CD14-positive monocyte (primary cell): Measurements from ENCODE around the gene ACD. TPM values are rescaled to one million over a fixed set of nuclear protein-coding genes. Genes with fewer than 3 reads are reported as not detected.

Experiments
- DNase-seq, 3 donors: peaks; one replicate each; pipeline ENCODE4 v3.0.0-alpha.2; 2011 to 2022
- H2AFZ ChIP-seq: 2 replicates; pipeline ENCODE4 v1.6.0; 2012; ENCODE audit warnings: mild to moderate bottlenecking, low read depth, low read length, inconsistent platforms; ENCODE audit not compliant: insufficient read depth, poor library complexity, severe bottlenecking
- H3K27ac ChIP-seq, 2 donors: 1 replicate in 1 of 2; 2 replicates in 1 of 2; pipeline ENCODE4 v1.5.1; 2012 to 2013; ENCODE audit warnings: low read length in 2 of 2, control low read depth in 1 of 2, inconsistent platforms in 1 of 2, low read depth in 1 of 2, mild to moderate bottlenecking in 1 of 2
- H3K27me3 ChIP-seq, 2 donors: one replicate each; pipeline versions ENCODE4 v1.6.0 to v1.6.1; 2011 to 2013; ENCODE audit warnings: low read length in 2 of 2; ENCODE audit not compliant: control insufficient read depth in 2 of 2, insufficient read depth in 2 of 2
- H3K36me3 ChIP-seq, 2 donors: replicated peaks in 1 of 2; 1 replicate in 1 of 2; 2 replicates in 1 of 2; pipeline versions ENCODE4 v1.5.1 to v1.6.1; 2012 to 2013; ENCODE audit warnings: low read length in 2 of 2, control low read depth in 1 of 2, inconsistent platforms in 1 of 2, mild to moderate bottlenecking in 1 of 2; ENCODE audit not compliant: insufficient read depth in 2 of 2, control insufficient read depth in 1 of 2
- H3K4me1 ChIP-seq, 2 donors: 1 replicate in 1 of 2; 2 replicates in 1 of 2; pipeline versions ENCODE4 v1.5.1 to v1.6.1; 2012 to 2013; ENCODE audit warnings: low read length in 2 of 2, control low read depth in 1 of 2, inconsistent platforms in 1 of 2, mild to moderate bottlenecking in 1 of 2, moderate library complexity in 1 of 2; ENCODE audit not compliant: insufficient read depth in 2 of 2, control insufficient read depth in 1 of 2
- H3K4me2 ChIP-seq: replicated peaks from 2 replicates; pipeline ENCODE3; 2012; ENCODE audit warnings: low read length, moderate library complexity, mild to moderate bottlenecking; ENCODE audit not compliant: poor library complexity, severe bottlenecking; ENCODE audit errors: extremely low read depth
- H3K4me3 ChIP-seq, 3 experiments: fragments of 200-600 bp in 1 of 3; sonication (generic) in 1 of 3; replicated peaks in 1 of 3; 1 replicate in 2 of 3; 2 replicates in 1 of 3; pipeline ENCODE4 v1.5.1; 2011 to 2013; ENCODE audit warnings: low read length in 3 of 3, mild to moderate bottlenecking in 3 of 3, control low read depth in 2 of 3, low read depth in 2 of 3, inconsistent platforms in 1 of 3, moderate library complexity in 1 of 3
- H3K79me2 ChIP-seq: 2 replicates; pipeline ENCODE4 v1.6.0; 2012; ENCODE audit warnings: mild to moderate bottlenecking, control low read depth, inconsistent platforms, low read length, moderate library complexity; ENCODE audit not compliant: insufficient read depth
- H3K9ac ChIP-seq: 2 replicates; pipeline ENCODE4 v1.6.0; 2017; ENCODE audit warnings: low read length, mild to moderate bottlenecking; ENCODE audit not compliant: insufficient read depth, poor library complexity, severe bottlenecking
- H3K9me3 ChIP-seq, 2 donors: replicated peaks in 1 of 2; 1 replicate in 1 of 2; 2 replicates in 1 of 2; pipeline versions ENCODE4 v1.5.1 to v1.6.1; 2012 to 2013; ENCODE audit warnings: low read length in 2 of 2, control low read depth in 1 of 2; ENCODE audit not compliant: control insufficient read depth in 1 of 2, insufficient read depth in 1 of 2
- H4K20me1 ChIP-seq: 2 replicates; pipeline ENCODE4 v1.6.0; 2012; ENCODE audit warnings: mild to moderate bottlenecking, low read length, control low read depth, moderate library complexity; ENCODE audit not compliant: insufficient read depth
- H3K27ac Mint-ChIP-seq, 7 donors: one replicate each; pipeline ENCODE4 v1.8.0; 2020; ENCODE audit warnings: mild to moderate bottlenecking in 7 of 7, mixed read lengths in 7 of 7, moderate library complexity in 6 of 7, inconsistent platforms in 2 of 7
- H3K27me3 Mint-ChIP-seq, 3 donors: one replicate each; pipeline ENCODE4 v1.8.0; 2021 to 2022; ENCODE audit warnings: low read depth in 3 of 3, mild to moderate bottlenecking in 3 of 3, mixed read lengths in 3 of 3, moderate library complexity in 3 of 3, inconsistent platforms in 1 of 3
- H3K36me3 Mint-ChIP-seq, 2 donors: one replicate each; pipeline ENCODE4 v1.8.0; 2020; ENCODE audit warnings: mixed read lengths in 2 of 2, inconsistent platforms in 1 of 2, mild to moderate bottlenecking in 1 of 2
- H3K4me1 Mint-ChIP-seq: one replicate; pipeline ENCODE4 v1.8.0; 2020; ENCODE audit warnings: mild to moderate bottlenecking, mixed read lengths
- H3K4me3 Mint-ChIP-seq, 2 donors: one replicate each; pipeline ENCODE4 v1.8.0; 2020; ENCODE audit warnings: mild to moderate bottlenecking in 2 of 2, mixed read lengths in 2 of 2, moderate library complexity in 1 of 2
- H3K9me3 Mint-ChIP-seq, 7 donors: one replicate each; pipeline ENCODE4 v1.8.0; 2020 to 2022; ENCODE audit warnings: mixed read lengths in 7 of 7, mild to moderate bottlenecking in 6 of 7, moderate library complexity in 6 of 7, inconsistent platforms in 2 of 7
- CTCF ChIP-seq: fragments of 200-600 bp; IDR thresholded peaks from one replicate; pipeline ENCODE4 v1.8.0; 2022; ENCODE audit warnings: antibody characterized with exemption, mild to moderate bottlenecking
- WGBS: methylation state at CpG from one replicate; pipeline ENCODE4 v1.1.5; 2013; ENCODE audit warnings: missing lambda C conversion rate; ENCODE audit not compliant: insufficient coverage; 5-methylcytosine and 5-hydroxymethylcytosine counted together
- intact Hi-C, 2 donors: fragments of 100-400 bp; cut with micrococcal nuclease; formaldehyde crosslinking; loops; one replicate each; pipeline versions ENCODE4 v1.15.0 to v1.15.1; 2023
- polyA minus RNA-seq: library from RNA; depleted of rRNA, polyadenylated mRNA; stranded (reverse); fragments of >200 nt; gene quantifications from 2 replicates; pipeline ENCODE4 v1.2.3, GENCODE V29; 2012
- polyA plus RNA-seq, 3 donors: library from polyadenylated mRNA; depleted of rRNA in 1 of 3; unstranded in 2 of 3; stranded (reverse) in 1 of 3; fragments of 300-500 nt in 2 of 3; fragments of >200 nt in 1 of 3; fragmentation: Illumina TruSeq in 2 of 3; gene quantifications; 1 replicate in 2 of 3; 2 replicates in 1 of 3; pipeline ENCODE4 v1.2.3, GENCODE V29; 2012 to 2021
- total RNA-seq, 12 experiments: library from RNA in 1 of 12; stranded (reverse) in 1 of 12; fragments of 120-200 nt in 1 of 12; gene quantifications; one replicate each; pipeline ENCODE4 v1.2.4 and lab custom pipeline; 2013 to 2026; ENCODE audit warnings: mixed read lengths in 6 of 12, inconsistent platforms in 1 of 12

The ACD gene
- 16.5 TPM for total RNA-seq (2013)
- polyA plus RNA-seq = 10 to 100 TPM; 11.8 to 26.0 (median 14.9) TPM
- 13.4 and 18.5 TPM in 2 replicates for polyA minus RNA-seq
- 4.4 to 11.5 (median 6.6) reads per million in 11 experiments for total RNA-seq (lab: John Stamatoyannopoulos, UW)

DNA sequence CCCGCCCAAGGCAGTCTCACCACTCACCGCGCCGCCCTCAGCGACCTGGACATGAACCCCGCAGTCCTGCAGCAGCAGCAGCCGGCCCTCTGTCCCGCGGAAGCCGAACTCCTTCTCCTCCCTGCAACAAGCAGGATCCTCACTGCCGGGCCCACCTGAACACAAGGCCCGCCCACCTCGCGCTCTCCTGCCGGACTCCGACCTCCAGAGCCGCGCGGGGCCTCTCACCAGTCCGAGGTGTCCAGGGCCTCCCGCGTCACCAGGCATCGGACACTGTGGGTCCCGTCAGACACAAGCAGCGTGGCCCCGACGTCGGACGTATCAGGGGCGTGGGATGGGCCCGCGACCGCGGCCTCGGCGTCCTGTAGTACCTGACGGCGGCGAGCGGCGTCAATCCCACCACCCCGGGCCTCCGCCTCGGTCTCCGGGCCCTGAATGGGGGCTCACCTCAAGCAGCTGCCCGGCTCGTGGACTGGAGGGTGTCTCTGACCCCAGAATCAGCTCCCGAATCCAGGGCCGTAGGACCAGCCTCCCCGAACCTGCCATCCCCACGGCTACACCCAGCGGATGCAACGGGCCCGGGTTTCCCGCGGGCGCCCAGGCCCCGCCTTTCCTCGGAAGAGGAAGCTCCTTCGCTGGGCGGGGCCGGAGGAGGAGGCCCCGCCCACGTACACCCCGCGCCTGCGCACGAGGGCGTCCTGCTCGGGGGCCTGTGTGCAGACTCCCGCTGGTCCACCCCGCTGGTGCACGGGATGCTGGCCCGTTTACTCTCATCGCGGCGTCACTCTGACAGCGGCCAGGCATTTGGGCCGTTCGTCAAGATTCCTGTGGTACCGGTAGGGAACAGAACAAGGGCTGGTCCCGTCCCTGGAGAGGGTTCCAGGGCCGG is at the start of gene ACD:
Gene ACD, minus strand, starts transcription at position 586 of the 889 bp plus-strand sequence. Its CDS starts 40 bp downstream, at position 546.
- peak within 1 kb of the TSS; percentile 96 to 99 (median 98) for H3K27ac Mint-ChIP-seq
- Histone ChIP-seq H4K20me1 (no peaks in the 10 kb centered on the region), H3K4me2 (peak within 1 kb of the TSS; percentile 98), H3K4me3 (peak within 1 kb of the TSS; percentile 74 to 92 (median 92)), H3K36me3 (peaks cover 0 to 4% of the 10 kb centered on the region in 2 donors), H3K9ac (peak within 1 kb of the TSS; percentile 76), H3K27me3 (peaks cover 0 to 5% of the 10 kb centered on the region in 2 donors), H3K9me3 (no peaks in the 10 kb centered on the region), H3K4me1 (peaks cover 20 to 27% of the 10 kb centered on the region in 2 donors), H3K27ac (peak within 1 kb of the TSS; percentile 87 to 94), H3K79me2 (peaks cover 8% of the 10 kb centered on the region), H2AFZ (peak within 1 kb of the TSS; percentile 94)
- no peaks in the 10 kb centered on the region for H3K9me3 Mint-ChIP-seq
- peak; percentile 86 to 93 (median 90) for DNase-seq
- H3K4me3 Mint-ChIP-seq = peak within 1 kb of the TSS; percentile 90 to 92
- WGBS = under 1% methylated on average over 81 of the region's 83 CpGs
- H3K4me1 Mint-ChIP-seq = peaks cover 21% of the 10 kb centered on the region
- peaks cover 14 to 23% of the 10 kb centered on the region in 2 donors for H3K36me3 Mint-ChIP-seq
- no peak for TF ChIP-seq CTCF
- intact Hi-C loops = loop anchor here (2.0 to 10.0 kb wide), 7 partner anchors 97 to 425 kb away; partner anchors contain the start of genes CENPT (in 1 of the 2), CTCF (in 1 of the 2), NFATC3 (in 1 of the 2) and NUTF2 (in 1 of the 2)
- H3K27me3 Mint-ChIP-seq = peaks cover 8 to 11% (median 10%) of the 10 kb centered on the region in 3 donors

DNA sequence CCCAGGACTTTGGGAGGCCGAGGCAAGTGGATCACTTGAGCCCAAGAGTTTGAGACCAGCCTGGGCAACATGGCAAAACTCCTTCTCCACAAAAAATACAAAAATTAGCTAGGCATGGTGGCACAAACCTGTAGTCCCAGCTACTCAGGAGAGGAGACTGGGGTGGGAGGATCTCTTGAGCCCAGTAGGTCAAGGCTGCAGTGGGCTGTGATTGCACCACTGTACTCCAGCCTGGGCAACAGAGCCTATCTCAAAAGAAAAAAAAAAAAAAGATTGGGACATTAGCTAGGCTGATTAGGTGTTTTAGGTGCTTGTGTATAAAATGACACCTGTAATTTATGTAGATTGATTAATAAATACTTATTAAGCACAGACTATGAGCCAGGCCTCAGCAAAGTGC is 49.0 kb upstream of the ACD start:
- Mint-ChIP-seq H3K27ac (no peak overlapping the region), H3K27me3 (no peaks in the 10 kb centered on the region)
- intact Hi-C loops = no loop called here

More for the DNA sequence above, 49.0 kb upstream of the ACD start:
- Histone ChIP-seq H2AFZ (no peak overlapping the region), H3K27me3 (no peaks in the 10 kb centered on the region), H3K79me2 (peaks cover 21% of the 10 kb centered on the region), H3K4me3 (no peak overlapping the region), H4K20me1 (peaks cover 11% of the 10 kb centered on the region), H3K4me2 (no peak overlapping the region), H3K27ac (no peak overlapping the region), H3K36me3 (no peaks in the 10 kb centered on the region), H3K4me1 (peaks cover 11% of the 10 kb centered on the region in 2 donors), H3K9ac (no peak overlapping the region), H3K9me3 (no peaks in the 10 kb centered on the region)
- Mint-ChIP-seq H3K9me3 (peaks cover 0 to 1% (median 0%) of the 10 kb centered on the region in 7 donors), H3K4me1 (peaks cover 16% of the 10 kb centered on the region), H3K4me3 (no peak overlapping the region), H3K36me3 (peaks cover 3 to 7% of the 10 kb centered on the region in 2 donors)
- DNase-seq = no peak
- no peak for TF ChIP-seq CTCF
- WGBS = no CpG with 5 or more reads among the region's 1 CpG
